WTC11 (cell line): ENCODE results near the gene ADD2. TPM values are rescaled to one million over a fixed set of nuclear protein-coding genes. Genes with fewer than 3 reads are reported as not detected.

Experiments
- ATAC-seq: fragments of 200-7000 bp; cut with Tn5 transposase; 2 replicates; pipeline ENCODE4 v1.10.0; 2021; ENCODE audit warnings: mild to moderate bottlenecking, moderate library complexity
- CTCF ChIA-PET: fragments of 300-600 bp; sonication (Branson Sonifier 250); formaldehyde crosslinking; loops from one replicate; lab custom pipeline; 2021; ENCODE audit warnings: antibody characterized with exemption; lab: Charles Lee
- POLR2A ChIA-PET: fragments of 350-600 bp; sonication (Branson Sonifier 250); formaldehyde crosslinking; loops from one replicate; lab custom pipeline; 2021; ENCODE audit warnings: antibody characterized with exemption; lab: Charles Lee
- DNase-seq: peaks from one replicate; pipeline ENCODE4 v3.0.0; 2021; ENCODE audit warnings: low spot score
- H3K27ac Mint-ChIP-seq: 2 replicates; pipeline ENCODE4 v1.8.0; 2021; ENCODE audit warnings: mixed read lengths
- H3K27me3 Mint-ChIP-seq: 2 replicates; pipeline ENCODE4 v1.8.0; 2021; ENCODE audit warnings: low read depth, mild to moderate bottlenecking, moderate library complexity, mixed read lengths
- H3K36me3 Mint-ChIP-seq: 2 replicates; pipeline ENCODE4 v1.8.0; 2021; ENCODE audit warnings: mixed read lengths
- H3K4me1 Mint-ChIP-seq: 2 replicates; pipeline ENCODE4 v1.8.0; 2022; ENCODE audit warnings: mixed read lengths
- H3K4me3 Mint-ChIP-seq: 2 replicates; pipeline ENCODE4 v1.8.0; 2021; ENCODE audit warnings: mild to moderate bottlenecking, moderate library complexity, mixed read lengths
- H3K9me3 Mint-ChIP-seq: 2 replicates; pipeline ENCODE4 v1.8.0; 2021; ENCODE audit warnings: mixed read lengths
- ETV6 ChIP-seq: sonication (generic); formaldehyde crosslinking; IDR thresholded peaks from 2 replicates; pipeline ENCODE4 v1.8.1; 2022; ENCODE audit warnings: mild to moderate bottlenecking, missing genetic modification reagents
- FOXK1 ChIP-seq: sonication (generic); formaldehyde crosslinking; IDR thresholded peaks from 2 replicates; pipeline ENCODE4 v1.8.0; 2022; ENCODE audit warnings: mild to moderate bottlenecking, moderate library complexity, missing genetic modification reagents
- GABPB1 ChIP-seq: sonication (generic); formaldehyde crosslinking; IDR thresholded peaks from 2 replicates; pipeline ENCODE4 v1.8.1; 2023; ENCODE audit warnings: mild to moderate bottlenecking, missing genetic modification reagents
- JUN ChIP-seq: sonication (generic); formaldehyde crosslinking; IDR thresholded peaks from 2 replicates; pipeline ENCODE4 v1.8.0; 2023; ENCODE audit warnings: mild to moderate bottlenecking, missing genetic modification reagents
- NR1H2 ChIP-seq: sonication (generic); formaldehyde crosslinking; IDR thresholded peaks from 2 replicates; pipeline ENCODE4 v1.9.0; 2021; ENCODE audit warnings: mild to moderate bottlenecking, moderate library complexity, missing genetic modification reagents
- PRRX2 ChIP-seq: fragments of 250-450 bp; sonication (Bioruptor Pico); IDR thresholded peaks from 2 replicates; pipeline ENCODE4 v1.8.0; 2021; ENCODE audit warnings: mild to moderate bottlenecking
- RELA ChIP-seq: sonication (generic); formaldehyde crosslinking; IDR thresholded peaks from 2 replicates; pipeline ENCODE4 v1.8.1; 2022; ENCODE audit warnings: missing genetic modification reagents, mild to moderate bottlenecking, borderline replicate concordance
- SOX15 ChIP-seq: fragments of 250-450 bp; sonication (Bioruptor Pico); IDR thresholded peaks from 2 replicates; pipeline ENCODE4 v1.9.0; 2021; ENCODE audit warnings: mild to moderate bottlenecking
- SP1 ChIP-seq: sonication (generic); formaldehyde crosslinking; conservative IDR thresholded peaks from 2 replicates; pipeline ENCODE4 v1.8.1; 2022; ENCODE audit warnings: missing genetic modification reagents
- ZBTB21 ChIP-seq: sonication (generic); formaldehyde crosslinking; IDR thresholded peaks from 2 replicates; pipeline ENCODE4 v1.8.1; 2023; ENCODE audit warnings: mild to moderate bottlenecking, missing genetic modification reagents, borderline replicate concordance
- ZNF263 ChIP-seq: sonication (generic); formaldehyde crosslinking; IDR thresholded peaks from 2 replicates; pipeline ENCODE4 v1.8.1; 2022; ENCODE audit warnings: low read depth, mild to moderate bottlenecking, moderate library complexity, missing genetic modification reagents
- ZNF396 ChIP-seq: fragments of 250-450 bp; sonication (Bioruptor Pico); IDR thresholded peaks from 2 replicates; pipeline ENCODE4 v1.8.0; 2021; ENCODE audit warnings: mild to moderate bottlenecking, moderate library complexity, borderline replicate concordance
- ZNF416 ChIP-seq: fragments of 250-450 bp; sonication (Bioruptor Pico); IDR thresholded peaks from 2 replicates; pipeline ENCODE4 v1.9.0; 2021; ENCODE audit warnings: mild to moderate bottlenecking, inconsistent platforms
- total RNA-seq: library from RNA; stranded (reverse); gene quantifications from 3 replicates; pipeline ENCODE4 v1.2.3, GENCODE V29; 2021
- TF ChIP-seq, protein P1 (sequence below): sonication (generic); formaldehyde crosslinking; IDR thresholded peaks from 2 replicates; pipeline ENCODE4 v1.8.1; 2022; ENCODE audit warnings: mild to moderate bottlenecking, missing genetic modification reagents, moderate library complexity, borderline replicate concordance
- TF ChIP-seq, protein P2 (sequence below): sonication (generic); formaldehyde crosslinking; IDR thresholded peaks from 2 replicates; pipeline ENCODE4 v1.8.1; 2023; ENCODE audit warnings: mild to moderate bottlenecking, missing genetic modification reagents, moderate library complexity
- TF ChIP-seq, protein P3 (sequence below): sonication (generic); formaldehyde crosslinking; IDR thresholded peaks from 2 replicates; pipeline ENCODE4 v1.8.0; 2022; ENCODE audit warnings: mild to moderate bottlenecking, missing genetic modification reagents
- TF ChIP-seq, protein P4 (sequence below): sonication (generic); formaldehyde crosslinking; IDR thresholded peaks from 2 replicates; pipeline ENCODE4 v1.8.0; 2023; ENCODE audit warnings: missing genetic modification reagents
- TF ChIP-seq, protein P5 (sequence below): sonication (generic); formaldehyde crosslinking; IDR thresholded peaks from 2 replicates; pipeline ENCODE4 v1.8.1; 2023; ENCODE audit warnings: mild to moderate bottlenecking, missing genetic modification reagents, borderline replicate concordance
- TF ChIP-seq, protein P6 (sequence below): sonication (generic); formaldehyde crosslinking; IDR thresholded peaks from 2 replicates; pipeline ENCODE4 v1.8.0; 2022; ENCODE audit warnings: mild to moderate bottlenecking, missing genetic modification reagents

ADD2 gene
- total RNA-seq, 1 experiment from 2014 or later: 196 TPM

DNA sequence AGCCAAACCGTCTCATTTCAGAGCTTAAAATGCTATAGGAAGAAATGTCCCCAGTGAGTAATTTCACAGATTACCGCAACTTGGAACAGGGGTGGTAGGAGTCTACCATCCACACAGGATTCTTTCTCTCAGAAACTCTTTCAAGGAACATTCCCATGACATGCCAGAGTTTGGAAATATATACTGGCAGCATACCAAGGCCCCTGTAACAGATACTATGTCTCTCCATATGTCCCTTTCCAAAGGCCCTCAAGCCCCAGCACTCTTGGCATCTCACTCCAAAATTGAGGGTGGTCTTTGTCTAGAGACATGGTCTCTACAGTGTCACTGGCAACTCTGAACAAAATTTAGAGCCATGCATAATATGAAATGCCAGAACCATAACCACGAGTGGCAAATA lies 11.5 kb upstream of the ADD2 start:
- H3K4me1 Mint-ChIP-seq: peaks cover under 1% of the 10 kb centered on the region; the same call in 1 of the 2 replicates
- CTCF ChIA-PET: no interaction called here
- ATAC-seq: no peak

DNA sequence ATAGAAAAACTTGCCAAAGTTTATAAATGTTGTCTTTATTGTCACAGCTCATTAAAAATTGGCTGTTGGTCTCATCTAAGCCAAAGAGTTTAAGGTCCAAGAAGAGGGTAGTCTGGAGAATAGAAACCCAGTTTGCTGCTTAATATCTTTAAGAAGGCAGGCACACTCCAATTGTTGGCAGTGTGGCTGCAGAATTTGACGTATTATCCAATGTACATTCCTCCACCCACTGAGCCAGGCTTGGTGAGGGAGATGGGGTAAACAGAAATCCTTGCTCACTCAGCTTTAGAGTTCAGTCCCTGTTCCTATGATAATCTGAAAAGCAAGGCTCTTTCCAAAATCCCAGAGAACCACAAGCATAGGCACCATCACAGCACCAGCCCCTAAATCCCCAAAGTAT lies 10.7 kb upstream of the ADD2 start:
- Mint-ChIP-seq H3K36me3 (no peaks in the 10 kb centered on the region), H3K4me1 (no peaks in the 10 kb centered on the region), H3K27ac (no peak overlapping the region), H3K4me3 (no peak overlapping the region), H3K27me3 (peaks cover 60% of the 10 kb centered on the region), H3K9me3 (no peaks in the 10 kb centered on the region)
- POLR2A ChIA-PET: no interaction called here
- ATAC-seq (no peak), DNase-seq (no peak)
- CTCF ChIA-PET: interaction anchor here (1.3 to 1.8 kb wide), 3 partner anchors 9 to 93 kb away, joined by 4 to 7 read pairs (median 5); partner anchors contain the start of gene ADD2
- TF ChIP-seq, protein P1, sequence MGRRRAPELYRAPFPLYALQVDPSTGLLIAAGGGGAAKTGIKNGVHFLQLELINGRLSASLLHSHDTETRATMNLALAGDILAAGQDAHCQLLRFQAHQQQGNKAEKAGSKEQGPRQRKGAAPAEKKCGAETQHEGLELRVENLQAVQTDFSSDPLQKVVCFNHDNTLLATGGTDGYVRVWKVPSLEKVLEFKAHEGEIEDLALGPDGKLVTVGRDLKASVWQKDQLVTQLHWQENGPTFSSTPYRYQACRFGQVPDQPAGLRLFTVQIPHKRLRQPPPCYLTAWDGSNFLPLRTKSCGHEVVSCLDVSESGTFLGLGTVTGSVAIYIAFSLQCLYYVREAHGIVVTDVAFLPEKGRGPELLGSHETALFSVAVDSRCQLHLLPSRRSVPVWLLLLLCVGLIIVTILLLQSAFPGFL (CRISPR knock-in tag): no peak
- TF ChIP-seq, protein P2, sequence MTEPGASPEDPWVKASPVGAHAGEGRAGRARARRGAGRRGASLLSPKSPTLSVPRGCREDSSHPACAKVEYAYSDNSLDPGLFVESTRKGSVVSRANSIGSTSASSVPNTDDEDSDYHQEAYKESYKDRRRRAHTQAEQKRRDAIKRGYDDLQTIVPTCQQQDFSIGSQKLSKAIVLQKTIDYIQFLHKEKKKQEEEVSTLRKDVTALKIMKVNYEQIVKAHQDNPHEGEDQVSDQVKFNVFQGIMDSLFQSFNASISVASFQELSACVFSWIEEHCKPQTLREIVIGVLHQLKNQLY (CRISPR knock-in tag): no peak
- TF ChIP-seq FOXK1 (CRISPR knock-in tag) (no peak), NR1H2 (CRISPR knock-in tag) (no peak), ZNF263 (no peak)

More for the DNA sequence above, 11.5 kb upstream of the ADD2 start:
- H3K36me3 Mint-ChIP-seq: no peaks in the 10 kb centered on the region
- no peak for DNase-seq
- TF ChIP-seq, protein P2 (CRISPR knock-in tag): no peak
- TF ChIP-seq, protein P3, sequence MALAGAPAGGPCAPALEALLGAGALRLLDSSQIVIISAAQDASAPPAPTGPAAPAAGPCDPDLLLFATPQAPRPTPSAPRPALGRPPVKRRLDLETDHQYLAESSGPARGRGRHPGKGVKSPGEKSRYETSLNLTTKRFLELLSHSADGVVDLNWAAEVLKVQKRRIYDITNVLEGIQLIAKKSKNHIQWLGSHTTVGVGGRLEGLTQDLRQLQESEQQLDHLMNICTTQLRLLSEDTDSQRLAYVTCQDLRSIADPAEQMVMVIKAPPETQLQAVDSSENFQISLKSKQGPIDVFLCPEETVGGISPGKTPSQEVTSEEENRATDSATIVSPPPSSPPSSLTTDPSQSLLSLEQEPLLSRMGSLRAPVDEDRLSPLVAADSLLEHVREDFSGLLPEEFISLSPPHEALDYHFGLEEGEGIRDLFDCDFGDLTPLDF: no peak
- TF ChIP-seq ETV6 (CRISPR knock-in tag) (no peak), ZNF396 (CRISPR knock-in tag) (no peak), SP1 (no peak), PRRX2 (CRISPR knock-in tag) (no peak), ZBTB21 (CRISPR knock-in tag) (no peak), RELA (CRISPR knock-in tag) (no peak), SOX15 (CRISPR knock-in tag) (no peak), JUN (no peak), ZNF263 (no peak), GABPB1 (no peak), ZNF416 (CRISPR knock-in tag) (no peak)
- TF ChIP-seq, protein P4, sequence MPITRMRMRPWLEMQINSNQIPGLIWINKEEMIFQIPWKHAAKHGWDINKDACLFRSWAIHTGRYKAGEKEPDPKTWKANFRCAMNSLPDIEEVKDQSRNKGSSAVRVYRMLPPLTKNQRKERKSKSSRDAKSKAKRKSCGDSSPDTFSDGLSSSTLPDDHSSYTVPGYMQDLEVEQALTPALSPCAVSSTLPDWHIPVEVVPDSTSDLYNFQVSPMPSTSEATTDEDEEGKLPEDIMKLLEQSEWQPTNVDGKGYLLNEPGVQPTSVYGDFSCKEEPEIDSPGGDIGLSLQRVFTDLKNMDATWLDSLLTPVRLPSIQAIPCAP (CRISPR knock-in tag): no peak
- TF ChIP-seq, protein P5, sequence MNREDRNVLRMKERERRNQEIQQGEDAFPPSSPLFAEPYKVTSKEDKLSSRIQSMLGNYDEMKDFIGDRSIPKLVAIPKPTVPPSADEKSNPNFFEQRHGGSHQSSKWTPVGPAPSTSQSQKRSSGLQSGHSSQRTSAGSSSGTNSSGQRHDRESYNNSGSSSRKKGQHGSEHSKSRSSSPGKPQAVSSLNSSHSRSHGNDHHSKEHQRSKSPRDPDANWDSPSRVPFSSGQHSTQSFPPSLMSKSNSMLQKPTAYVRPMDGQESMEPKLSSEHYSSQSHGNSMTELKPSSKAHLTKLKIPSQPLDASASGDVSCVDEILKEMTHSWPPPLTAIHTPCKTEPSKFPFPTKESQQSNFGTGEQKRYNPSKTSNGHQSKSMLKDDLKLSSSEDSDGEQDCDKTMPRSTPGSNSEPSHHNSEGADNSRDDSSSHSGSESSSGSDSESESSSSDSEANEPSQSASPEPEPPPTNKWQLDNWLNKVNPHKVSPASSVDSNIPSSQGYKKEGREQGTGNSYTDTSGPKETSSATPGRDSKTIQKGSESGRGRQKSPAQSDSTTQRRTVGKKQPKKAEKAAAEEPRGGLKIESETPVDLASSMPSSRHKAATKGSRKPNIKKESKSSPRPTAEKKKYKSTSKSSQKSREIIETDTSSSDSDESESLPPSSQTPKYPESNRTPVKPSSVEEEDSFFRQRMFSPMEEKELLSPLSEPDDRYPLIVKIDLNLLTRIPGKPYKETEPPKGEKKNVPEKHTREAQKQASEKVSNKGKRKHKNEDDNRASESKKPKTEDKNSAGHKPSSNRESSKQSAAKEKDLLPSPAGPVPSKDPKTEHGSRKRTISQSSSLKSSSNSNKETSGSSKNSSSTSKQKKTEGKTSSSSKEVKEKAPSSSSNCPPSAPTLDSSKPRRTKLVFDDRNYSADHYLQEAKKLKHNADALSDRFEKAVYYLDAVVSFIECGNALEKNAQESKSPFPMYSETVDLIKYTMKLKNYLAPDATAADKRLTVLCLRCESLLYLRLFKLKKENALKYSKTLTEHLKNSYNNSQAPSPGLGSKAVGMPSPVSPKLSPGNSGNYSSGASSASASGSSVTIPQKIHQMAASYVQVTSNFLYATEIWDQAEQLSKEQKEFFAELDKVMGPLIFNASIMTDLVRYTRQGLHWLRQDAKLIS: no peak
- TF ChIP-seq, protein P6, sequence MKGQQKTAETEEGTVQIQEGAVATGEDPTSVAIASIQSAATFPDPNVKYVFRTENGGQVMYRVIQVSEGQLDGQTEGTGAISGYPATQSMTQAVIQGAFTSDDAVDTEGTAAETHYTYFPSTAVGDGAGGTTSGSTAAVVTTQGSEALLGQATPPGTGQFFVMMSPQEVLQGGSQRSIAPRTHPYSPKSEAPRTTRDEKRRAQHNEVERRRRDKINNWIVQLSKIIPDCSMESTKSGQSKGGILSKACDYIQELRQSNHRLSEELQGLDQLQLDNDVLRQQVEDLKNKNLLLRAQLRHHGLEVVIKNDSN (CRISPR knock-in tag): no peak
- no peak overlapping the region for H3K4me3 Mint-ChIP-seq
- no peak overlapping the region for H3K27ac Mint-ChIP-seq
- peaks cover 53% of the 10 kb centered on the region for H3K27me3 Mint-ChIP-seq
- no peaks in the 10 kb centered on the region for H3K9me3 Mint-ChIP-seq
- POLR2A ChIA-PET: no interaction called here
